LNCAP (cell line): Measurements from ENCODE around the gene MSS51.

ENCODE experiments used
- TF ChIP-seq, protein P1 (sequence below): fragments of 450-650 bp; IDR thresholded peaks from 2 replicates; pipeline ENCODE4 v1.5.1; 2017; ENCODE audit warnings: mild to moderate bottlenecking

The MSS51 gene

GRCh38 chr10:73439055-73439454 is 5.7 kb upstream of the MSS51 start:
- TF ChIP-seq, protein P1, sequence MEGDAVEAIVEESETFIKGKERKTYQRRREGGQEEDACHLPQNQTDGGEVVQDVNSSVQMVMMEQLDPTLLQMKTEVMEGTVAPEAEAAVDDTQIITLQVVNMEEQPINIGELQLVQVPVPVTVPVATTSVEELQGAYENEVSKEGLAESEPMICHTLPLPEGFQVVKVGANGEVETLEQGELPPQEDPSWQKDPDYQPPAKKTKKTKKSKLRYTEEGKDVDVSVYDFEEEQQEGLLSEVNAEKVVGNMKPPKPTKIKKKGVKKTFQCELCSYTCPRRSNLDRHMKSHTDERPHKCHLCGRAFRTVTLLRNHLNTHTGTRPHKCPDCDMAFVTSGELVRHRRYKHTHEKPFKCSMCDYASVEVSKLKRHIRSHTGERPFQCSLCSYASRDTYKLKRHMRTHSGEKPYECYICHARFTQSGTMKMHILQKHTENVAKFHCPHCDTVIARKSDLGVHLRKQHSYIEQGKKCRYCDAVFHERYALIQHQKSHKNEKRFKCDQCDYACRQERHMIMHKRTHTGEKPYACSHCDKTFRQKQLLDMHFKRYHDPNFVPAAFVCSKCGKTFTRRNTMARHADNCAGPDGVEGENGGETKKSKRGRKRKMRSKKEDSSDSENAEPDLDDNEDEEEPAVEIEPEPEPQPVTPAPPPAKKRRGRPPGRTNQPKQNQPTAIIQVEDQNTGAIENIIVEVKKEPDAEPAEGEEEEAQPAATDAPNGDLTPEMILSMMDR: no peak

- TF ChIP-seq, protein P1: no peak
These were observed 469 bp downstream of the MSS51 start for GRCh38 chr10:73432646-73433537.

DNA sequence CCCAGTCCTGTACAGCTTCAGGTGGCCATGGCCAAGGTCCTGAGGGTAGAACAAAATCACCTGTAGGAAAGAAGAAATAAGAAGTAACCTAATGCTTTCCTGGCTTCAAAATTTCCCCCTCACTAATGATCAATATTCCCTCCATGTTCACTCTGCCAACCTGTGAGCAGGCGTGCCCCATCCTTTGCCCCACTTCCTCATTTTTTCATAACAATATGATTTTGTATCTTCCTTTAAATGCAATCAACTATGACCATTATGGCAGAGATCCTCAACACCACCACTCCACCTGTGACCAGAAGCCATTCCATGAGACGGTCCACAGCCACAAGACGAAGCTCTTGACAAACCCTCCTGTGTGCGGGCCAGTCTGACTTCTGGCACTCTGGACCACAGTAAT is 7.0 kb downstream of the MSS51 start:
- TF ChIP-seq, protein P1: no peak

DNA sequence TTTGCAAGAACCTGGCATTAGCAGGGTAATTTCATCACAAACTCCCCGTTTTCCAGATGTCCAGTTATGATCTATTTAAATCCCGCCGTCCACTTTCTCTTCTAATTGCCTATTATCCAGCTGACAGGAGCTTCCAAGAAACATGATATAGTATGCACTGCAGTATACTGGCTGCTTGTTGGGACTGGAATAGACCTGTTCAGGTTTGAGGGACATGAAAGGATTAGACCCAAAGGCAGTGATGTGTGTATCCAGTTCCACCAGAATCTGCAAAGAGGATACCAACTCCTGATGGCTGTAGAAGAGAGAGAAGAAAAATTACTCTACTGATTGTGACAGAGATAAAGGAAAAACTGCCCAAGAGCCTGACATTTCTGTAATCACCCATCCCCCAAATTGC is 8.9 kb downstream of the MSS51 start:
- TF ChIP-seq, protein P1: no peak

- TF ChIP-seq, protein P1: no peak
These were observed 10.1 kb downstream of the MSS51 start for GRCh38 chr10:73423309-73423708.

DNA sequence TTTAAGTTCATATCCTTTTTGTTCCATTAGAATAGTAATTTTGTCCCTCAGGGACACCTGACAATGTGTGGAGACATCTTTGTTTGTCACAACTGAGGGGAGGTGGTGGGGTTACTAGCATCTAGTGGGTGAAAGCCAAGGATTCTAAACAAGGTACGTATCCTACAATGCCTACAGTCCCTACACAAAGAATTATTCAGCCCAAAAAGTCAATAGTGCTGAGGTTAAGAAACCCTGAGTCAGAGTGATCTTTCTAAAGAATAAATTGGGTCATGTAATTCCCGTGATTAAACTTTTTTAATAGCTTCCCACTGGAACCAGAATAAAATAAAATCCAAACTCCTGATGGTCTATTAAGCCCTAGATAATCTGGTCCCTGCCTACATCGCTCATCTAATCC is 16.8 kb downstream of the MSS51 start:
- TF ChIP-seq, protein P1: no peak

DNA sequence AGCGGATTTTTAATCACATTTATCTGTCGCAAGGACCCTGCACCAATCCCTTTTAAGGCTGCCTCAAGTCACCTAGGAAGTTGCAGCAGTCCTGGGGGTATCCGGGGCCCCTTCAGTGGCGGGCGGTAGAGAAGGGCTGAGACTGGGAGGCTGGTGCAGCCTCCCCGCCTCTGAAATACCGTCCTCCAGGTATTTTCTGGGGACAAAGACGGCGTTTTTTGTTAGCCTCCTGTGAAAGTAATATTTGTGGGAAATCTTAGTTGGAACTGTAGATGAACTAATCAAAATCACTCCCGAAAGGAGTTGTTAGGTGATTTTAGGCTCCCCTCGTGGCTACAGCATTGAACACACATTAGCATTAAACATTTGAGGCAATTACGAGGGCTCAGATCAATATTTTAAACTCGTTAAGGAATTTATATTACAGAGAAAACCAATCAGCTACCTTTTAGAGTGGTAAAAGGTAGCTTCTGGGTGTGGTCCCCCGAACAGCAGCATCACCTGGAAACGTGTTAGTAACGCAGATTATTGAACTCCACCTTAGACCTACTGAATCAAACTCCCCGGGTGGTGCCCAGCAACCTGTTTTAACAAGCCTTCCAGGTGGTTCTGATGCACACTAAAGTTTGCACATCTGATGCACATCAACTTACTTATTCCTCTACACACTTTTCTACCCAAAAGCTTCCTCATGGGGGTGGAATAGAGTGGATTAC is 19.0 kb downstream of the MSS51 start:
- TF ChIP-seq, protein P1: no peak
